ENCODE measurements around the gene PXMP4. TPM values are rescaled to one million over a fixed set of nuclear protein-coding genes. Genes with fewer than 3 reads are reported as not detected.

The PXMP4 gene
- total and polyA plus RNA-seq, 12 donors, result 4.6 to 14.8 (median 12.0) TPM

GRCh38 chr20:33693289-33693688, 26.8 kb downstream of the PXMP4 start:
- DNase-seq, result no peak
- no peaks in the 10 kb centered on the region for H3K36me3 ChIP-seq
- ATAC-seq, result no peak
- peak overlapping the region in 4 of 10 donors; percentile 25 to 70 (median 50) for H3K27ac ChIP-seq
- intact Hi-C loops (cut with DNase I), result no loop called here
- H3K9me3 ChIP-seq, result no peaks in the 10 kb centered on the region
- H3K4me3 ChIP-seq, result no peak overlapping the region
- 64 to 74% methylated on average over 5 of the region's 5 CpGs for WGBS, 2 donors
- no peak for TF ChIP-seq CTCF (IDR thresholded peaks at IDR 0.05)
- peaks cover 0 to 48% (median 11%) of the 10 kb centered on the region in 9 donors for H3K4me1 ChIP-seq
- H3K27me3 ChIP-seq, result no peaks in the 10 kb centered on the region

GRCh38 chr20:33689973-33690372, 30.1 kb downstream of the PXMP4 start:
- TF ChIP-seq CTCF (IDR thresholded peaks at IDR 0.05), result no peak
- intact Hi-C loops (cut with DNase I), result loop anchor here in 1 of 10 donors (5.0 kb wide), 1 partner anchor 42 kb away; the partner anchor contains the start of gene ZNF341
- peak overlapping the region in 1 of 10 donors; percentile 67 for H3K27ac ChIP-seq
- DNase-seq (no peak), ATAC-seq (no peak)
- H3K36me3 ChIP-seq, result no peaks in the 10 kb centered on the region
- peaks cover 3 to 50% (median 17%) of the 10 kb centered on the region in 9 donors for H3K4me1 ChIP-seq
- H3K27me3 ChIP-seq, result no peaks in the 10 kb centered on the region
- 30 to 41% methylated on average over 4 of the region's 4 CpGs for WGBS, 2 donors
- no peak overlapping the region for H3K4me3 ChIP-seq
- H3K9me3 ChIP-seq, result no peaks in the 10 kb centered on the region

GRCh38 chr20:33689493-33689892, 30.6 kb downstream of the PXMP4 start:
- no peak for TF ChIP-seq CTCF (IDR thresholded peaks at IDR 0.05)
- 67 to 91% methylated on average over 1 of the region's 1 CpG for WGBS, 2 donors
- intact Hi-C loops (cut with DNase I), result loop anchor here in 1 of 10 donors (5.0 kb wide), 1 partner anchor 43 kb away; the partner anchor contains the start of gene ZNF341

GRCh38 chr20:33688938-33689424, 31.1 kb downstream of the PXMP4 start:
- ATAC-seq (no peak), DNase-seq (no peak)
- H3K4me1 ChIP-seq, result peaks cover 3 to 51% (median 17%) of the 10 kb centered on the region in 9 donors
- 56 to 66% methylated on average over 3 of the region's 3 CpGs for WGBS, 2 donors
- no peak for TF ChIP-seq CTCF (IDR thresholded peaks at IDR 0.05)
- no peaks in the 10 kb centered on the region for H3K9me3 ChIP-seq
- no peak overlapping the region for H3K4me3 ChIP-seq
- H3K27me3 ChIP-seq, result no peaks in the 10 kb centered on the region
- no peaks in the 10 kb centered on the region for H3K36me3 ChIP-seq
- peak overlapping the region in 5 of 10 donors; percentile 16 to 36 (median 31) for H3K27ac ChIP-seq
- intact Hi-C loops (cut with DNase I), result loop anchor here in 1 of 10 donors (5.0 kb wide), 1 partner anchor 43 kb away; the partner anchor contains the start of gene ZNF341

More at GRCh38 chr20:33689493-33689892, 30.6 kb downstream of the PXMP4 start:
- no peak overlapping the region for H3K4me3 ChIP-seq
- H3K4me1 ChIP-seq, result peaks cover 3 to 52% (median 20%) of the 10 kb centered on the region in 9 donors
- no peaks in the 10 kb centered on the region for H3K36me3 ChIP-seq
- peak overlapping the region in 2 of 10 donors; percentile 16 to 67 for H3K27ac ChIP-seq
- no peak for DNase-seq
- no peak for ATAC-seq
- no peaks in the 10 kb centered on the region for H3K9me3 ChIP-seq
- no peaks in the 10 kb centered on the region for H3K27me3 ChIP-seq
